Measurements from ENCODE around the gene RRP9. TPM values are rescaled to one million over a fixed set of nuclear protein-coding genes. Genes with fewer than 3 reads are reported as not detected.
"Not testable (repeated sequence)": the region's sequence is repeated elsewhere in the genome, so short reads cannot be mapped to it uniquely, and the experiment has no call there.

RRP9 gene, protein sequence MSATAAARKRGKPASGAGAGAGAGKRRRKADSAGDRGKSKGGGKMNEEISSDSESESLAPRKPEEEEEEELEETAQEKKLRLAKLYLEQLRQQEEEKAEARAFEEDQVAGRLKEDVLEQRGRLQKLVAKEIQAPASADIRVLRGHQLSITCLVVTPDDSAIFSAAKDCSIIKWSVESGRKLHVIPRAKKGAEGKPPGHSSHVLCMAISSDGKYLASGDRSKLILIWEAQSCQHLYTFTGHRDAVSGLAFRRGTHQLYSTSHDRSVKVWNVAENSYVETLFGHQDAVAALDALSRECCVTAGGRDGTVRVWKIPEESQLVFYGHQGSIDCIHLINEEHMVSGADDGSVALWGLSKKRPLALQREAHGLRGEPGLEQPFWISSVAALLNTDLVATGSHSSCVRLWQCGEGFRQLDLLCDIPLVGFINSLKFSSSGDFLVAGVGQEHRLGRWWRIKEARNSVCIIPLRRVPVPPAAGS
- polyA plus RNA-seq (ENCODE audit: insufficient read length in 4 of 4), result 10 to 100 TPM; 17.6 to 22.6 (median 19.9) TPM

DNA sequence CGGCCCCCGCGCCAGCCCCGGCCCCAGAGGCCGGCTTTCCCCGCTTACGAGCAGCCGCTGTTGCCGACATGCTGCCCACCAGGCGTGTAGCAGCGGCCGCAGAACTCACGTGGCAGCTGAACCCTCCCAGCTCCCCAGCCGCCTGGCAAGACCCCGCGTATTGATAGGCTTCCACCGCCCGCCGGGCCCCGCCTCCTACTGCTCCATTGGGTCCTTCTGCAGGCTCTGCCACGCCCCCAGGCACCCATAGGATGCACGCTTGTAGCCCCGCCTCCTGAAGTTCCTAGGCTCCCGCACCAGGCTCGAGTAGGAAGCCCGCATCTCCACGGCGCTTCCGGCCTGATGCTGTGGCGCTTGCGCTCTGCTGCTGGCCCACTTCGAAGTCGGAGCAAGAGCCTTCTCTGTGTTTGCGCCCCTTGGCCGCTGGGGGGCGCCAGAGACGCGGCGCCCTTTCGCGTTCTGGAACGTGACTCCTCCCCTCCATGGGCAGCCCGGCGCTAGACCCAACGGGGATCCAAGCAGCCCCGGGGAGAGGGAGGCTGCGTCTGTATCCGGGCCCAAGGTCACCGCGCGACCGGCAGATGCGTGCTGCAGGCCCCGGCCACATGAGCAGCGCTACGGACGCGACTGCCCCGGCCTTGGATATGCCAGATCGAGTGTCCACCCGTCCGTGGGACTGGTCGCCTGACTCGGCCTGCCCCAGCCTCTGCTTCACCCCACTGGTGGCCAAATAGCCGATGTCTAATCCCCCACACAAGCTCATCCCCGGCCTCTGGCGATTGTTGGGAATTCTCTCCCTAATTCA lies at the start of gene RRP9, which contains the start of gene PARP3:
RRP9 (minus strand) TSS at position 107 of the 805 bp plus-strand sequence; CDS start at position 70, 37 bp downstream.
PARP3 (plus strand) TSS at position 566 of the 805 bp plus-strand sequence. CDS start 993 bp downstream, outside the sequence.
- peak; percentile 98 to 99 (median 98) for DNase-seq (ENCODE audit: low read depth in 4 of 4, low spot score in 3 of 4)

DNA sequence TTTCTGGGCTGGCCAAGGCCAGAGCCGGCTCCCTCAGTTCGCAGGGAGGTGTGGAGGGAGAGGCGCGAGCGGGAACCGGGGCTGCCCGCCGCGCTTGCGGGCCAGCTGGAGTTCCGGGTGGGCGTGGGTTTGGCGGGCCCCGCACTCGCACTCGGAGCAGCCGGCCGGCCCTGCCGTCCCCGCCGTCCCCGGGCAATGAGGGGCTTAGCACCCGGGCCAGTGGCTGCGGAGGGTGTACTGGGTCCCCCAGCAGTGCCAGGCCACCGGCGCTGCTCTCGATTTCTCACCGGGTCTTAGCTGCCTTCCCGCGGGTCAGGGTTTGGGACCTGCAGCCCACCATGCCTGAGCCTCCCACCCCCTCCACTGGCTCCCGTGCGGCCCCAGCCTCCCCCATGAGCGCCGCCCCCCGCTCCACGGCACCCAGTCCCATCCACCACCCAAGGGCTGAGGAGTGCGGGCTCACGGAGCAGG lies 48.8 kb upstream of the RRP9 start:
- DNase-seq (ENCODE audit: low read depth in 4 of 4, low spot score in 3 of 4), result not testable (repeated sequence)

DNA sequence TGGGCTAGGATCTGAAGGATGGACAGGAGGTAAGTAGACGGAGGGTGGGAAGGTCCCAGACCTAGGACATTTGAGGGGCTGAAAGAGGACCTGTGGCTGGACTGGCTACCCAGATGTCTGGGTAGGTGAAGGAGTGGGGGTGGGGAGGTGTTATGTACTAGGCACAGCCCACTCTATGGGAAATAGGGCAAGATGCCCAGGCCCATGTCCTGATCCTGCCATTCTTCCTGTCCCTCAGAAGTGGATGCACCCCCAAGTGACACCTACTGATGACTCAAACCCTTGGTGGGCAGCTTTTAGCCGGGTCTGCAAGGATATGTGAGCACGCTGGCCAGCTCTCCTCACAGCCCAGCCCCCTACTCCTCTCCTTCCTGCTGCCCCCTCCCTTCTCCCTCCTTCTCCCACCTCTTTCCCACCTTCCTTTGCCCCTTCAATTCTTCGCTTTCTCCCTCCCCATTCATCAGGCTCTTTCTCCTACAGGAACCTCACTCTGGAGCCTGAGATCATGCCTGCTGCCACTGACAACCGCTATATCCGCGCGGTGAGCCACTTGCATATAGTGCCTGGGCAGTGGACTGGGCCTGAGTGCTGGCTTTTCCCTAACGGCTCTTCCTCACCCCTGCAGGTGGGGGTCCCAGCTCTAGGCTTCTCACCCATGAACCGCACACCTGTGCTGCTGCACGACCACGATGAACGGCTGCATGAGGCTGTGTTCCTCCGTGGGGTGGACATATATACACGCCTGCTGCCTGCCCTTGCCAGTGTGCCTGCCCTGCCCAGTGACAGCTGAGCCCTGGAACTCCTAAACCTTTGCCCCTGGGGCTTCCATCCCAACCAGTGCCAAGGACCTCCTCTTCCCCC lies 46.8 kb upstream of the RRP9 start:
- DNase-seq (ENCODE audit: low read depth in 4 of 4, low spot score in 3 of 4), result no peak

DNA sequence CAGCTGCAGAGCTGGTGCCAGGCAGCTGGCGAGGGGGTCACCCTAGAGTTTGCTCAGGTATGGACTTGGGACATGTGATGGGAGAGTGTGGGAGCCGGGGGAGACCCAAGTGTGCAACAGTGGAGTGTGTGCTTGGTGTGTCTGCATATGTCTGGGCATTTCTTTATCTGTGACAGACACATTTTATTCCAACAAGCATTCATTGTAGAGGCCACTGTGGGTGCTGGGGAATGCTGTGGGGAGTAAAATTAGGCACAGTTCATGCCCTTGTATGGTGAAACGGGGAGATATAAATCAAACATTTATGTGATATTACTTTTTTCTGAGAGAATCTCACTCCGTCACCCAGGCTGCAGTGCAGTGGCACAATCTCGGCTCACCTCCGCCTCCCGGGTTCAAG lies 45.9 kb upstream of the RRP9 start:
- DNase-seq (ENCODE audit: low read depth in 4 of 4, low spot score in 3 of 4), result no peak

DNA sequence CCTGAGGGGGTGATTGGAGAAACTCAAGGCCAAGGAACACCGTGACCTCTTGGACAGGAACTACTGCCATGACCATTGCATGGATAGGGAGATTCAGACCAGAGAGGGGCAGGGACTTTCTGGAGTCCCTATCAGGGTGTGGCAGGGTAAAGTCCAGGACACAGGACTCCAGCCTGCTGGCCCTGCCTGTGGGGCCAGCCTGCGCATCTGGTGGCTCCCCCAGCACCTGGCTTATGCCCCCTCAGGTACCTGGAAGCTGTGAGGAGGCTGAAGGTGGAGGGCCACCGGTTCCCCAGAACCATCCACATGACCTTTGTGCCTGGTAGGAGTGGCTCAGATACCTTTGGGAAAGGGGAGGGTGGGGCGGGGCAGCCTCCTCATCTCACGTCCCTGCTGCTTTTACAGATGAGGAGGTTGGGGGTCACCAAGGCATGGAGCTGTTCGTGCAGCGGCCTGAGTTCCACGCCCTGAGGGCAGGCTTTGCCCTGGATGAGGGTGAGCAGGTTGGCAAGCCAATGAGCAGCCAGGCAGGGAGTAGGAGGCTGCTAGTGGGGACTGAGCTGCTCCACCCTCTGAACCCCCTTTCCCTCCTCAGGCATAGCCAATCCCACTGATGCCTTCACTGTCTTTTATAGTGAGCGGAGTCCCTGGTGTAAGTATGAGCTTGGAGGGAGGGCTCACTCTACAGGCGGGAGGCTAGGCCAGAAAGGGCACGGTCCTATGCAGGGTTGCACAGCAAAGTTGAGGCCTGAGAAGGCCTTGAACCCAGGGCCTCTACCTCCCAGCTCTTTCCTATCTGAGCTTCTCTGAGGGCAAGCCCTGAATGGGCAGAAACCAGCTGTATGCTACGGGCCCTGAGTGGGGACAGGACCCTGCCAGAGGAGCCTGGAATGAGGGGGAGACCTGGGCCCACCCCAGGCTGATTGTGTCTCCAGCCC lies 44.6 kb upstream of the RRP9 start:
- DNase-seq (ENCODE audit: low read depth in 4 of 4, low spot score in 3 of 4), result no peak

DNA sequence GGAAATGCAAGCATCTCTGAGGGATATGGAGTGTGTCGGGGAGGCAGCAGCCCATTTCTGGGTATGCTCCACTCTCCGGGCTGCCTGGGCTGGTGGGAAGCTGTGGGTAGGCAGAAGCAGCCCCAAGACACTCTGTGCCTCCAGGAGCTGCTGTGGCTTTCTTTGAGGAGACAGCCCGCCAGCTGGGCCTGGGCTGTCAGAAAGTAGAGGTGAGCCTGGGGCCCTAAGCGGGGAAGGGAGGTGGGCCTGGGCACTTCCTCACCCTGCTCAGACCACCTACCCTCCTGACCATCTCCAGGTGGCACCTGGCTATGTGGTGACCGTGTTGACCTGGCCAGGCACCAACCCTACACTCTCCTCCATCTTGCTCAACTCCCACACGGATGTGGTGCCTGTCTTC lies 43.4 kb upstream of the RRP9 start:
- DNase-seq (ENCODE audit: low read depth in 4 of 4, low spot score in 3 of 4), result no peak

DNA sequence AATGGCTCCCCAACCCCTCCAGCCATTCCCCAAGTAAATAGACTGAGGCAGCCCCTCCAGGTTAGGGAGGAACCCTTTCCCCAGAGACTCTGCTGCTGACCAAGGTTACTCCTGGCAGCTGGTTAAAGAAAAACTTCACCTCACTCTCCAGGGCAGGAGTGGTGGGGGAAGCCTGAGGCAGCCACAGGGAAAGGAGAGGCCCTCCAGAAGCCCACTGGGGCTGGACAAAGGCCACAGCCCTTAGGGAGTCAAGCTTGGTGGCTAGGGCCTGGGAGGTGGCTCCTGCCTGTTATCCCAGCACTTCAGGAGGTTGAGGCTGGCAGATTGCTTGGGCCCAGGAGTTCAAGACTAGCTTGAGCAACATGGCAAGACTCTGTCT lies 42.6 kb upstream of the RRP9 start:
- DNase-seq (ENCODE audit: low read depth in 4 of 4, low spot score in 3 of 4), result no peak

DNA sequence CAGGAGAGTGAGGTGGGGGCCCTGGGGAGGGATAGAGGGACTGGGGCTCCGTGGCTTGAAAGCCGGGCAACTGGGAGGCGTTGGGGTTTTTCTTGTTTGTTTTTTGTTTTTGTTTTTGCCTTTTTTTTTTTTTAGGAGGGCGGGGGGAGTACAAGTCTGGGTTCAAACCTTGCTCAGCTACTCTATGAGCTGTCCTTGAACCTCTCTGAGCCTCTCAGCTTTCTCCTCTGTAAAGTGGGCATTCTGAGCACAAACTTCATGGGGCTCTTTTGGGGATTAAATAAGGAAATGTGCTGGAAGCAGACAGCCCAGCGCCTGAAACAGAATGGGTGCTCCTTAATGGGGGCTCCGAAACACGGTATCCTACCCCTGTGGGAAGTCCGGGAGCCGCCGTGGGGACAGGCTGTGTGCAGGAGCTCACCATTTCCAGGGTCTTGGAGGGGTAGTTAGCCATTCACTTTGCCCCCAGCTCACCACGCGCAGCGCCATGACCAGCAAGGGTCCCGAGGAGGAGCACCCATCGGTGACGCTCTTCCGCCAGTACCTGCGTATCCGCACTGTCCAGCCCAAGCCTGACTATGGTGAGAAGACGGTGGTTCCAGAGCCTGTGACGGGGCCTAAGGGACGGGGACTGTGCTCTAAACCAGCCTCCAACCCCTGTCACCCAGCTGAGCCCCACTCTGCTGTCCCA lies 42.0 kb upstream of the RRP9 start:
- DNase-seq (ENCODE audit: low read depth in 4 of 4, low spot score in 3 of 4), result no peak

DNA sequence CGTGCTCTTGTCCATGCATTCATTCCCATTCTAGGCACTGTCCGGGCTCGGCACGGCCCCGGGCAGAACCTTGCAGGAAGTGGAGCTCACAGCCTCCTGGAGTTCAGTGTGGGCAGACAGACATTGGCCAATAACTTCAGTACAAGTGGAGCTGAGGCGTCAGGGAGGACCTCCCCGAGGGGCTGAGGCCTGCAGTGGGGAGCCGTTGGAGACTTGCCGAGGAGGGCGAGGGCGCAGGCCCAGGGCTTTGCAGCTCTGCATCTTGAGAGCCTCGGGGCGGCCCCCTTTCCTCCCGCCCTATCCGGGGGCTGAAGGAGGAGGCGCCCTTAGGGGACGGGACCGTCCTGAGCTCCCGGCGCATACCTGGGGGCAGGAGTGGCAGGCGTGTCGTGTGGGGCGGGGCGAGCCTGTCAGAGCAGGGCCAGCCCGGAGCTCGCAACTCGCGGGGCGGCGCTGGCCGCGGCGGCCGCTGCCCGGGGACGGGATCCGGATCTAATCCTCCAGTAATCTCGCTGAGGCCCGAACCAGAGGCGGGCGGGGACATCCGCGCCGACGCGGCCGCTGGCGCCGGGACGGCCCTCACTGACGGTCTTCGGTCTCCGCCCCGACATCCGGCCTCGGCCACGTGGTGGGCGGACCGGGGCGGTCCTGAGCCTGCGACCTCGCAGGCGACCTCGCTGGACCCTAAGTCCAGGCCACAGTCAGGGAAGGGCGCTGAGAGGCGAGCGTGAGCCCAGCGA lies 41.3 kb upstream of the RRP9 start, which contains the start of gene ACY1:
ACY1 (plus strand) TSS at position 698 of the 740 bp plus-strand sequence. CDS start 530 bp downstream, outside the sequence.
- no peak for DNase-seq (ENCODE audit: low read depth in 4 of 4, low spot score in 3 of 4)

DNA sequence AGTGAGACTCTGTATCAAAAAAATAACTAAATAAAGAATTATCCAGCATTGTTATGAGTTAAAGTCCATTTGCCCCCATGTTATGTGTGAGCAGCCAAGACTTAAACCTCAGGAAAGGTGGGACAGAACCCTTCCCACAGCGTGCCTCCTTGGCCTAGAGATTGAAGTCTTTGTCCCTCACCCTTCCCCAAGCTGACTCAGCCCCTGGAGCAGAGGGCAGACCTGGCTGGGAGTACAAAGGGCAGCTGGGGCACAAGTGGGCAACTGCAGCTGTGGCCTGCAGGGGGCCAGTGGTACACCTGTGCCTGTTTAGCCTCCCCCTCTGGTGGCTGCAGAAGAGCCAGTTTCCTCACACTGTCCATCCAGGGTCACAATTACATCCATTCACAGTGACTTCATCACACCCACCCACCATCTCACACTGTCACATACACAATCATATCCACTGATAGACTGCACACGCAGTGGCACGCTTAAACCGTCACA lies 40.7 kb upstream of the RRP9 start:
- no peak for DNase-seq (ENCODE audit: low read depth in 4 of 4, low spot score in 3 of 4)

DNA sequence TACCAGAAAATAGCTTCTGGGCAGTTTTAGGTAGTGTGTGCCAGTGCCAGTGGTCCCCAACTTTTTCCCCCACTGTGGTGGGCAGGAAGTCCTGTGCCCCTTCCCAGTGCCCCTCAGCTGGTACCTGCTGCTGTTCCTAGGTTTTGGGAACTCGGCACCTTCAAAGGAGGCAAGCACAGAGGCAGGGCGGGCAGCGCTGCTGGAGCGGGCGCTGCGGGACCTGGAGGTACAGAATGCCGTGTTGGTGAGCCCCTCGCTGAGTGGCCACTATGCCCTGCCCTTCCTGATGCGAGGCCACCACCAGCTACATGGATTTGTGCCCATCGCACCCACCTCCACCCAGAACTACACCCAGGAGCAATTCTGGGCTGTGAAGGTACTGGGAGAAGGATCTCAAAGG lies 38.5 kb upstream of the RRP9 start:
- no peak for DNase-seq (ENCODE audit: low read depth in 4 of 4, low spot score in 3 of 4)

DNA sequence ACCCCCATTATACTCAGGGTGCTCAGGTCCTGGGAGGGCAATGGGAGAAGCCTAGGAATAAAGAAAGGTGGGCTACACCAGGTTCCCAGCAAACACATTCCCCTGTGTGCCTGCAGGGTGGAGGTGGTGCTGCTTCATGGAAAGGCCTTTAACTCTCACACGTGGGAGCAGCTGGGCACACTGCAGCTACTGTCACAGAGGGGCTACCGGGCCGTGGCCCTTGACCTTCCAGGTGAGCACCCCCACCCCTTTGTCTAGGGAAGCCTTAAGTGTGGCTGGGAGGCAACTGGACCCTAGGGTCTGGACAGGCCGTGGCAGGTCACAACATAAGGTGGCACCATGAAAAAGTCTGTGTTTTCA lies 36.4 kb upstream of the RRP9 start:
- DNase-seq (ENCODE audit: low read depth in 4 of 4, low spot score in 3 of 4), result no peak

DNA sequence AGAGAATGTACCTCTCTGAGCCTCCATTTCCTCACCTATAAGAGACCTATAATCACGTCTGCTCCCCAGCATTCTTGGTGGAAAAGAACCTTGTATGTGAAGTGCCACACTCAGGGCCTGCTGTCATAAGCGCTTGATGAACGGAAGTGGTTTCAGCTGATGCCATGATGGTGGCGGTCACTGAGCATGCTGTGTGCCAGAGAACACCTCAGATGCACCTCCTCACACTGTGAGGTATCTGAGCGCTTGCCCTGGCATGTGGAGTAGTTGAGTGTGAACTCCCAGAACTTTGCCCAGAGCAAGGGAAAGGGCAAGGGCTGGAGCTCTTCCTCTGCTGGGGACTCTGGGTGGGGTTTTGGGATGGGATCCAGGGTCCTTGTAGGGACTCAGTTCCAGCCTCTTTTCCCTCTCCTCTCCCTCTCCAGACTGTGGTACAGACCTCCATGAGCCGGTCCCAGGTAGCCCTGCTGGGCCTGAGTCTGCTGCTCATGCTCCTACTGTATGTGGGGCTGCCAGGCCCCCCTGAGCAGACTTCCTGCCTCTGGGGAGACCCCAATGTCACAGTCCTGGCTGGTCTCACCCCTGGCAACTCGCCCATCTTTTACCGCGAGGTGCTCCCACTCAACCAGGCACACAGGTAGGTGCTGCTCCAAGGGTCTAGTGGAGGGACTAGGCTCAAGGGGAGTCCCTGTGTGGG lies 35.9 kb upstream of the RRP9 start:
- no peak for DNase-seq (ENCODE audit: low read depth in 4 of 4, low spot score in 3 of 4)

DNA sequence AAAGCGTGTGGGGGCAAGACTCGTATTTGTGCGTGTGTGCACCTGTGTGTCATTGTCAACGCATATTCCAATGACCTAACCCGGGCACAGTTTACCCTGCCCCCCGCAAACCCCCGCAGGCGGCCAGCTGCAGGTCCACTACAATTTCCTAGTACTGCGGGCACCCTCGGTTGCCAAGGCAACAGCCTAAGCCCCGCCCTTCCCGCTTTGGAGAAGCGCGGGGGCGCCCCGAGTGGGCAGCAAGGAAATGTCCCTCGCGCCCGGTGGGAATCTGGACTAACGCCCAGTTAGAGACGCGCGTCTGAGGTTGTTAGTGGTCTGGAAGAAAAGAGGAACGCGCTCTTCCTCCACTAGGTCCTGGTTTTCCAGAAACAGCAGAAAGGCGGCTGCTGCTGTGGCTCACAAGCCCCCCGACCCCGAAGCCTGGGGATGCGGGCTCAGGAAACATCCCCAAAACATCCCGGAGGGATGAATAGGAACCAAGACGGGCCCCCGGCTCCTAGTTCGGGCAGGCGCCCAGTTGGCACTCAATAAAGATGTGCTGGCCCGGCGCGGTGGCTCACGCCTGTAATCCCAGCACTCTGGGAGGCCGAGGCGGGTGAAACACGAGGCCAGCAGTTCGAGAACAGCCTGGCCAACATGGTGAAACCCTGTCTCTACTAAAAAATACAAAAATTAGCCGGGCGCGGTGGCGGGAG lies 34.3 kb upstream of the RRP9 start:
- DNase-seq (ENCODE audit: low read depth in 4 of 4, low spot score in 3 of 4), result no peak

DNA sequence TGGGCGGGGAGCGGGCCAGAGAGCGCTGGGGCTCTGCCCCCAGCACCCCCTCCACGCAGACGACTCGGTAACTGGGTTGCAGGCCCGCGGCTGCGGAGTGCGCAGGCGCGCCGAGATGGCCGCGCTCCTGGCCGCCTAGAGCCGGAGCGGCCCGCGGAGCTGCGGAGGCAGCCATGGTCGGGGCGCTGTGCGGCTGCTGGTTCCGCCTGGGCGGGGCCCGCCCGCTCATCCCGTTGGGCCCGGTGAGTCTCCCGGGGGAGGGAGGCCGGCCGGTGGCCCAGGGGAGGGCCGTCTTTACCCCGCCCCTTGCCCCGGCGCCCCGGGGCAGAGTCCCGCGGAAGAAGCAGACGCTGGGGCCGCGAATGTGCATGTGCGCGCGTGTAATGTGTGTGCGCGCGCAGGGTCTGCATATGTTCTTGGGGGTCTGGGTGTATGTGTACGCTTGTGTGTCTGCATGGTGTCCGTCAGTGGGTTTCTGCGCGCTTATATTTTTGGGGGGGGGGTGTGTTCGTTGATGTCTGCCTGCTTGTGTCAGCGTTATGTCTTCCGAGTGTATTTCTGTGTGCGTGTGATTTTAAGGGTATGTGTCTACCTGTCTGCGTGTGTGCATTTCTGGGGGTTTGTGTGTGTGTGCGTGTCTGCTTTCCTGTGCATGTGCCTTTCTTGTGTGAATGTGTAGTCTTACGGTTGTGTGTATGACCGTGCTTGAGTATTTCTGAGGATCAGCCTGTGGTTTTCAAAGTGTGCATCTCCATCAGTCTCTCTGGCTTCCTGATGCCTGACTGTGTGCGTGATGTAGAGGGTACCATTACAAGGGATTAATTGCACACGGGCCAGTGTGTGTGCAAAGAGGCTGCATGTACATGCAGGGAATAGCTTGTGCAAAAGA lies 33.5 kb upstream of the RRP9 start, which contains the start of gene ABHD14A:
ABHD14A (plus strand) TSS at position 102 of the 889 bp plus-strand sequence; CDS start at position 174, 72 bp downstream.
- DNase-seq (ENCODE audit: low read depth in 4 of 4, low spot score in 3 of 4), result no peak
